A549 treated with RU486 at 1 μM for 4 hours (cell line): ENCODE data around the gene KAZALD1. TPM values are rescaled to one million over a fixed set of nuclear protein-coding genes. Genes with fewer than 3 reads are reported as not detected.

Source experiments
- total RNA-seq: library from RNA; stranded (reverse); fragments of 200-300 nt; extraction: Qiagen RNA extraction; gene quantifications from 5 replicates; pipeline ENCODE4 v1.2.3, GENCODE V29; 2022; ENCODE audit warnings: low read depth

Gene KAZALD1
- total RNA-seq: 1.9 to 3.1 TPM (median 2.6 TPM) in 5 replicates

GRCh38 chr10:101061624-101062231 is at the start of gene KAZALD1:
KAZALD1 (plus strand) TSS chr10:101061989; CDS start chr10:101062593, 604 bp downstream.

GRCh38 chr10:101031128-101031795 is 30.5 kb upstream of the KAZALD1 start, which contains the start of the genes PDZD7 and SFXN3:
PDZD7 (minus strand) TSS chr10:101031129; CDS start chr10:101030219, 910 bp downstream.
SFXN3 (plus strand) TSS chr10:101031234; CDS start chr10:101034695, 3,461 bp downstream.

Other genes with a start within 250 kb of the KAZALD1 start
- 5.7 to 10.5 TPM (median 9.6 TPM) in 5 replicates for gene SLF2, start 149.0 kb upstream of the KAZALD1 start, total RNA-seq
- gene SEMA4G, start 92.5 kb upstream of the KAZALD1 start, total RNA-seq: 8.3 to 11.0 TPM (median 9.7 TPM) in 5 replicates
- 76.3 to 106 TPM (median 97.8 TPM) in 5 replicates for gene MRPL43, start 74.5 kb upstream of the KAZALD1 start, total RNA-seq
- gene TWNK, start 74.4 kb upstream of the KAZALD1 start, total RNA-seq: 40.4 to 51.7 TPM (median 47.3 TPM) in 5 replicates
- gene LZTS2, start 62.2 kb upstream of the KAZALD1 start, total RNA-seq: 30.7 to 47.3 TPM (median 38.8 TPM) in 5 replicates
- 0.61 to 1.1 TPM (median 0.63 TPM) in 5 replicates for gene PDZD7, start 30.9 kb upstream of the KAZALD1 start, total RNA-seq
- 39.7 to 48.0 TPM (median 42.5 TPM) in 5 replicates for gene SFXN3, start 30.8 kb upstream of the KAZALD1 start, total RNA-seq
- not detected in 5 replicates for gene TLX1, start 69.3 kb downstream of the KAZALD1 start, total RNA-seq
- not detected in 5 replicates for gene LBX1, start 167.5 kb downstream of the KAZALD1 start, total RNA-seq